Measurements from ENCODE around the gene ASRGL1.
"Not testable (repeated sequence)": the region's sequence is repeated elsewhere in the genome, so short reads cannot be mapped to it uniquely, and the experiment has no call there.

ASRGL1 gene

GRCh38 chr11:62352355-62353336, 15.4 kb downstream of the ASRGL1 start:
- in situ Hi-C loops (cut with MboI; ENCODE audit: low sequenced_read_pairs), result no loop called here

- in situ Hi-C loops (cut with MboI; ENCODE audit: low sequenced_read_pairs), result no loop called here
These were observed 16.6 kb downstream of the ASRGL1 start for GRCh38 chr11:62353841-62354240.

GRCh38 chr11:62358273-62358672, 21.0 kb downstream of the ASRGL1 start:
- in situ Hi-C loops (cut with MboI; ENCODE audit: low sequenced_read_pairs), result no loop called here

GRCh38 chr11:62359475-62359874, 22.2 kb downstream of the ASRGL1 start:
- in situ Hi-C loops (cut with MboI; ENCODE audit: low sequenced_read_pairs), result no loop called here

GRCh38 chr11:62360685-62361084, 23.4 kb downstream of the ASRGL1 start:
- in situ Hi-C loops (cut with MboI; ENCODE audit: low sequenced_read_pairs), result no loop called here

GRCh38 chr11:62368861-62369477, 31.7 kb downstream of the ASRGL1 start:
- in situ Hi-C loops (cut with MboI; ENCODE audit: low sequenced_read_pairs), result not testable (repeated sequence)

- in situ Hi-C loops (cut with MboI; ENCODE audit: low sequenced_read_pairs), result loop anchor here (10.0 kb wide), 1 partner anchor 156 kb away; no protein-coding TSS in a partner anchor
These were observed 33.6 kb downstream of the ASRGL1 start for GRCh38 chr11:62370743-62371440.

- in situ Hi-C loops (cut with MboI; ENCODE audit: low sequenced_read_pairs), result loop anchor here (10.0 kb wide), 1 partner anchor 158 kb away; no protein-coding TSS in a partner anchor
These were observed 35.6 kb downstream of the ASRGL1 start for GRCh38 chr11:62372871-62373270.

GRCh38 chr11:62373464-62374119, 36.3 kb downstream of the ASRGL1 start:
- in situ Hi-C loops (cut with MboI; ENCODE audit: low sequenced_read_pairs), result loop anchor here (10.0 kb wide), 1 partner anchor 159 kb away; no protein-coding TSS in a partner anchor

GRCh38 chr11:62374801-62375200, 37.6 kb downstream of the ASRGL1 start:
- in situ Hi-C loops (cut with MboI; ENCODE audit: low sequenced_read_pairs), result loop anchor here (10.0 kb wide), 1 partner anchor 160 kb away; no protein-coding TSS in a partner anchor

GRCh38 chr11:62378459-62379063, 41.3 kb downstream of the ASRGL1 start:
- in situ Hi-C loops (cut with MboI; ENCODE audit: low sequenced_read_pairs), result loop anchor here (10.0 kb wide), 1 partner anchor 164 kb away; no protein-coding TSS in a partner anchor

GRCh38 chr11:62379586-62379985, 42.3 kb downstream of the ASRGL1 start:
- in situ Hi-C loops (cut with MboI; ENCODE audit: low sequenced_read_pairs), result loop anchor here (10.0 kb wide), 1 partner anchor 165 kb away; no protein-coding TSS in a partner anchor

- in situ Hi-C loops (cut with MboI; ENCODE audit: low sequenced_read_pairs), result not testable (repeated sequence)
These were observed 43.6 kb downstream of the ASRGL1 start for GRCh38 chr11:62380821-62381245.

GRCh38 chr11:62383822-62384221, 46.6 kb downstream of the ASRGL1 start:
- in situ Hi-C loops (cut with MboI; ENCODE audit: low sequenced_read_pairs), result no loop called here

GRCh38 chr11:62386083-62386482, 48.8 kb downstream of the ASRGL1 start:
- in situ Hi-C loops (cut with MboI; ENCODE audit: low sequenced_read_pairs), result not testable (repeated sequence)

GRCh38 chr11:62387381-62387780, 50.1 kb downstream of the ASRGL1 start:
- in situ Hi-C loops (cut with MboI; ENCODE audit: low sequenced_read_pairs), result no loop called here

- in situ Hi-C loops (cut with MboI; ENCODE audit: low sequenced_read_pairs), result no loop called here
These were observed 51.8 kb downstream of the ASRGL1 start for GRCh38 chr11:62388999-62389398.

GRCh38 chr11:62390237-62390636, 53.0 kb downstream of the ASRGL1 start:
- in situ Hi-C loops (cut with MboI; ENCODE audit: low sequenced_read_pairs), result no loop called here

- in situ Hi-C loops (cut with MboI; ENCODE audit: low sequenced_read_pairs), result no loop called here
These were observed 53.5 kb downstream of the ASRGL1 start for GRCh38 chr11:62390722-62391121.
